HUES6 (cell line): ENCODE results near the gene ZNF331.
"Not testable (repeated sequence)": the region's sequence is repeated elsewhere in the genome, so short reads cannot be mapped to it uniquely, and the experiment has no call there.

Experiments
- H3K27ac ChIP-seq: 2 replicates; pipeline ENCODE4 v1.7.0; 2013; ENCODE audit warnings: low read depth, mild to moderate bottlenecking, low read length, inconsistent platforms
- H3K27me3 ChIP-seq: 2 replicates; pipeline ENCODE4 v1.6.1; 2013; ENCODE audit warnings: low read length; ENCODE audit not compliant: control insufficient read depth, insufficient read depth
- H3K36me3 ChIP-seq: 2 replicates; pipeline ENCODE4 v1.6.1; 2013; ENCODE audit warnings: low read length; ENCODE audit not compliant: control insufficient read depth, insufficient read depth
- H3K4me1 ChIP-seq: 2 replicates; pipeline ENCODE4 v1.6.1; 2013; ENCODE audit warnings: low read length; ENCODE audit not compliant: control insufficient read depth, insufficient read depth
- H3K4me3 ChIP-seq: 2 replicates; pipeline ENCODE4 v1.5.1; 2013; ENCODE audit warnings: low read depth, low read length
- H3K9ac ChIP-seq: one replicate; pipeline ENCODE4 v1.6.1; 2013; ENCODE audit warnings: mild to moderate bottlenecking, low read length
- H3K9me3 ChIP-seq: 2 replicates; pipeline ENCODE4 v1.6.1; 2013; ENCODE audit warnings: low read depth, low read length; ENCODE audit not compliant: control insufficient read depth, insufficient read depth

Gene ZNF331

GRCh38 chr19:53509443-53509842 lies 28.5 kb upstream of the ZNF331 start:
- Histone ChIP-seq H3K9me3 (no peaks in the 10 kb centered on the region), H3K4me3 (no peak overlapping the region), H3K27me3 (no peaks in the 10 kb centered on the region), H3K27ac (no peak overlapping the region), H3K4me1 (peaks cover 11% of the 10 kb centered on the region), H3K9ac (no peak overlapping the region), H3K36me3 (no peaks in the 10 kb centered on the region)

- H3K27me3 ChIP-seq, result no peaks in the 10 kb centered on the region
- peaks cover 8% of the 10 kb centered on the region for H3K4me1 ChIP-seq
- no peaks in the 10 kb centered on the region for H3K9me3 ChIP-seq
- H3K36me3 ChIP-seq, result no peaks in the 10 kb centered on the region
- no peak overlapping the region for H3K27ac ChIP-seq
- H3K9ac ChIP-seq, result no peak overlapping the region
- H3K4me3 ChIP-seq, result no peak overlapping the region
These were observed 28.1 kb upstream of the ZNF331 start for GRCh38 chr19:53509845-53510244.

- H3K36me3 ChIP-seq, result no peaks in the 10 kb centered on the region
- no peaks in the 10 kb centered on the region for H3K9me3 ChIP-seq
- no peak overlapping the region for H3K4me3 ChIP-seq
- H3K9ac ChIP-seq, result no peak overlapping the region
- H3K27ac ChIP-seq, result no peak overlapping the region
- no peaks in the 10 kb centered on the region for H3K27me3 ChIP-seq
- peaks cover 8% of the 10 kb centered on the region for H3K4me1 ChIP-seq
These were observed 26.6 kb upstream of the ZNF331 start for GRCh38 chr19:53511357-53511756.

GRCh38 chr19:53511933-53512374 lies 26.0 kb upstream of the ZNF331 start:
- Histone ChIP-seq H3K36me3 (no peaks in the 10 kb centered on the region), H3K9ac (no peak overlapping the region), H3K27ac (no peak overlapping the region), H3K9me3 (no peaks in the 10 kb centered on the region), H3K4me3 (no peak overlapping the region), H3K27me3 (no peaks in the 10 kb centered on the region), H3K4me1 (peaks cover 5% of the 10 kb centered on the region; the same call in 1 of the 2 replicates)

- H3K36me3 ChIP-seq, H3K27ac ChIP-seq, H3K4me1 ChIP-seq, H3K27me3 ChIP-seq, H3K9me3 ChIP-seq, H3K9ac ChIP-seq, H3K4me3 ChIP-seq: not testable (repeated sequence)
These were observed 22.9 kb upstream of the ZNF331 start for GRCh38 chr19:53515047-53515446.

- Histone ChIP-seq H3K4me1 (no peaks in the 10 kb centered on the region), H3K4me3 (no peak overlapping the region), H3K9me3 (no peaks in the 10 kb centered on the region), H3K27ac (no peak overlapping the region), H3K27me3 (no peaks in the 10 kb centered on the region), H3K9ac (no peak overlapping the region), H3K36me3 (no peaks in the 10 kb centered on the region; the same call in 1 of the 2 replicates)
These were observed 20.7 kb upstream of the ZNF331 start for GRCh38 chr19:53517114-53517741.

- no peak overlapping the region for H3K4me3 ChIP-seq
- H3K27ac ChIP-seq, result no peak overlapping the region
- no peaks in the 10 kb centered on the region for H3K9me3 ChIP-seq
These were observed 19.8 kb upstream of the ZNF331 start for GRCh38 chr19:53518121-53518520.

GRCh38 chr19:53518716-53519115 lies 19.2 kb upstream of the ZNF331 start:
- Histone ChIP-seq H3K4me3 (no peak overlapping the region), H3K27me3 (no peaks in the 10 kb centered on the region), H3K9me3 (no peaks in the 10 kb centered on the region; the same call in 1 of the 2 replicates), H3K36me3 (peaks cover 10% of the 10 kb centered on the region), H3K4me1 (no peaks in the 10 kb centered on the region), H3K27ac (no peak overlapping the region), H3K9ac (no peak overlapping the region)

More at GRCh38 chr19:53518121-53518520, 19.8 kb upstream of the ZNF331 start:
- H3K36me3 ChIP-seq, result peaks cover 5% of the 10 kb centered on the region
- no peak overlapping the region for H3K9ac ChIP-seq
- no peaks in the 10 kb centered on the region for H3K27me3 ChIP-seq
- no peaks in the 10 kb centered on the region for H3K4me1 ChIP-seq

- Histone ChIP-seq H3K9ac (no peak overlapping the region), H3K4me1 (no peaks in the 10 kb centered on the region), H3K4me3 (no peak overlapping the region), H3K36me3 (peaks cover 14% of the 10 kb centered on the region), H3K27me3 (no peaks in the 10 kb centered on the region), H3K27ac (no peak overlapping the region), H3K9me3 (no peaks in the 10 kb centered on the region; the same call in 1 of the 2 replicates)
These were observed 18.5 kb upstream of the ZNF331 start for GRCh38 chr19:53519446-53519845.

- H3K9me3 ChIP-seq, result no peaks in the 10 kb centered on the region; the same call in 1 of the 2 replicates
- H3K27me3 ChIP-seq, result no peaks in the 10 kb centered on the region
- H3K4me1 ChIP-seq, result no peaks in the 10 kb centered on the region
- peak overlapping the region; percentile 51 for H3K9ac ChIP-seq
- H3K4me3 ChIP-seq, result peak overlapping the region; percentile 87
- peak overlapping the region; percentile 3; the same call in 1 of the 2 replicates for H3K27ac ChIP-seq
- H3K36me3 ChIP-seq, result peaks cover 14% of the 10 kb centered on the region
These were observed 17.8 kb upstream of the ZNF331 start for GRCh38 chr19:53520163-53520546.

- Histone ChIP-seq H3K4me3 (peak overlapping the region; percentile 87), H3K9ac (peak overlapping the region; percentile 92), H3K27ac (peak overlapping the region; percentile 3; the same call in 1 of the 2 replicates), H3K4me1 (no peaks in the 10 kb centered on the region), H3K36me3 (peaks cover 18% of the 10 kb centered on the region), H3K27me3 (no peaks in the 10 kb centered on the region), H3K9me3 (peaks cover 4% of the 10 kb centered on the region)
These were observed 17.2 kb upstream of the ZNF331 start for GRCh38 chr19:53520547-53521372.
